Mucosa of rectum (tissue), 2 donors: Measurements from ENCODE around the gene SUMO2.
"Not testable (repeated sequence)": the region's sequence is repeated elsewhere in the genome, so short reads cannot be mapped to it uniquely, and the experiment has no call there.

ENCODE experiments used
- H3K27ac ChIP-seq, 2 donors: one replicate each; pipeline ENCODE4 v1.7.0; 2013; ENCODE audit warnings: inconsistent platforms in 2 of 2, low read depth in 2 of 2, low read length in 2 of 2
- H3K27me3 ChIP-seq, 2 donors: one replicate each; pipeline ENCODE4 v1.7.0; 2013; ENCODE audit warnings: low read length in 2 of 2; ENCODE audit not compliant: control insufficient read depth in 2 of 2, insufficient read depth in 2 of 2
- H3K36me3 ChIP-seq, 2 donors: one replicate each; pipeline ENCODE4 v1.7.0; 2013; ENCODE audit warnings: low read length in 2 of 2; ENCODE audit not compliant: control insufficient read depth in 2 of 2, insufficient read depth in 2 of 2
- H3K4me1 ChIP-seq, 2 donors: one replicate each; pipeline ENCODE4 v1.7.0; 2013; ENCODE audit warnings: low read length in 2 of 2, mild to moderate bottlenecking in 1 of 2; ENCODE audit not compliant: control insufficient read depth in 2 of 2, insufficient read depth in 2 of 2
- H3K4me3 ChIP-seq, 2 donors: one replicate each; pipeline ENCODE4 v1.7.0; 2013; ENCODE audit warnings: low read length in 2 of 2
- H3K9ac ChIP-seq, 2 donors: one replicate each; pipeline ENCODE4 v1.7.0; 2013; ENCODE audit warnings: low read length in 2 of 2, low read depth in 1 of 2, mild to moderate bottlenecking in 1 of 2
- H3K9me3 ChIP-seq, 2 donors: one replicate each; pipeline ENCODE4 v1.7.0; 2013; ENCODE audit warnings: low read length in 2 of 2; ENCODE audit not compliant: control insufficient read depth in 2 of 2
- donor health status: healthy.
- donor health status: Normal muscosa, but diverticular disease.

SUMO2 gene

GRCh38 chr17:75183999-75184884 lies 1.5 kb upstream of the SUMO2 start:
- Histone ChIP-seq H3K36me3 (no peaks in the 10 kb centered on the region), H3K27ac (no peak overlapping the region), H3K9ac (no peak overlapping the region), H3K27me3 (no peaks in the 10 kb centered on the region), H3K9me3 (no peaks in the 10 kb centered on the region), H3K4me3 (no peak overlapping the region), H3K4me1 (peaks cover 6 to 9% of the 10 kb centered on the region in 2 donors)

DNA sequence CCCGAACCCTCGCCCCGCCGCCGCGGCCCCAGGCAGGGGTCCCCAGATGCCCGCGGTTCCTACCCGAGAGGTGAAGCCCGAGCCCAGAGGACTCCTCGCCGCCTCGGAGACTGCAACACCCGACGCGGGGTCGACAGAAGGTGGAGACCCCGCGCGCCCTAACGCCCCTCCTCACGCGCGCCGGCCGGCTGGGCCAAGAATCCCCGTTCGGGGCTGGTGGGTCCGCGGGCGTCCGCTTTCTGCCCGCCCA lies 515 bp downstream of the SUMO2 start:
- H3K4me1 ChIP-seq, result peaks cover 6 to 9% of the 10 kb centered on the region in 2 donors
- H3K9me3 ChIP-seq, result no peaks in the 10 kb centered on the region
- peak overlapping the region; percentile 81 to 95 for H3K9ac ChIP-seq
- no peaks in the 10 kb centered on the region for H3K27me3 ChIP-seq
- H3K27ac ChIP-seq, result peak overlapping the region; percentile 95 to 97
- peak overlapping the region; percentile 86 to 93 for H3K4me3 ChIP-seq
- H3K36me3 ChIP-seq, result peaks cover 0 to 9% of the 10 kb centered on the region in 2 donors

- H3K4me1 ChIP-seq, result peaks cover 6 to 9% of the 10 kb centered on the region in 2 donors
- H3K36me3 ChIP-seq, result peaks cover 0 to 11% of the 10 kb centered on the region in 2 donors
- H3K27me3 ChIP-seq, result no peaks in the 10 kb centered on the region
- H3K27ac ChIP-seq, result peak overlapping the region; percentile 95 to 97
- H3K9me3 ChIP-seq, result no peaks in the 10 kb centered on the region
- peak overlapping the region; percentile 81 to 95 for H3K9ac ChIP-seq
- H3K4me3 ChIP-seq, result peak overlapping the region; percentile 86 to 93
Measured at GRCh38 chr17:75181608-75182318, 996 bp downstream of the SUMO2 start.

GRCh38 chr17:75181110-75181509 lies 1.6 kb downstream of the SUMO2 start:
- peaks cover 0 to 17% of the 10 kb centered on the region in 2 donors for H3K36me3 ChIP-seq

DNA sequence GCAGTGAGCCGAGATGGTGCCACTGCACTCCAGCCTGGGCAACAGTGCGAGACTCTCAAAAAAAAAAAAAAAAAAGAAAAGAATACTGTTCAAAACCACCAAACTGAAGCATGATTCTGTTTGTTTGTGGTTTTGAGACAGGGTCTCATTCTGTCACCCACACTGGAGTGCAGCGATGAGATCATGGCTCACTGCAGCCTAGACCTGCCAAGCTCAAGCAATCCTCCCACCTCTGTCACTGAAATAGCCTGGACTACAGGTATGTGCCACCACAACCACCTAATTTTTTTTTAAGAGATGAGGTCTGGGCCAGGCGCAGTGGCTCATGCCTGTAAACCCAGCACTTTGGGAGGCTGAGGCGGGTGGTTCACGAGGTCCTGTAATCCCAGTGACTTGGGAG lies 4.3 kb downstream of the SUMO2 start:
- Histone ChIP-seq H3K4me3 (no peak overlapping the region), H3K4me1 (peaks cover 6% of the 10 kb centered on the region in 2 donors), H3K36me3 (peaks cover 12 to 29% of the 10 kb centered on the region in 2 donors), H3K9ac (no peak overlapping the region), H3K27me3 (no peaks in the 10 kb centered on the region), H3K9me3 (no peaks in the 10 kb centered on the region), H3K27ac (no peak overlapping the region)

More at GRCh38 chr17:75181110-75181509, 1.6 kb downstream of the SUMO2 start:
- H3K4me3 ChIP-seq, result peak overlapping the region; percentile 86 to 93
- H3K9me3 ChIP-seq, result no peaks in the 10 kb centered on the region
- H3K27ac ChIP-seq, result peak overlapping the region; percentile 95 to 97
- peak overlapping the region; percentile 64 to 95 for H3K9ac ChIP-seq
- no peaks in the 10 kb centered on the region for H3K27me3 ChIP-seq
- H3K4me1 ChIP-seq, result peaks cover 6 to 9% of the 10 kb centered on the region in 2 donors

GRCh38 chr17:75176625-75177024 lies 6.1 kb downstream of the SUMO2 start:
- H3K4me1 ChIP-seq, result peaks cover 6% of the 10 kb centered on the region in 2 donors
- H3K27ac ChIP-seq, result no peak overlapping the region
- no peak overlapping the region for H3K4me3 ChIP-seq
- H3K27me3 ChIP-seq, result no peaks in the 10 kb centered on the region
- peaks cover 20 to 37% of the 10 kb centered on the region in 2 donors for H3K36me3 ChIP-seq
- H3K9me3 ChIP-seq, result no peaks in the 10 kb centered on the region
- H3K9ac ChIP-seq, result no peak overlapping the region

DNA sequence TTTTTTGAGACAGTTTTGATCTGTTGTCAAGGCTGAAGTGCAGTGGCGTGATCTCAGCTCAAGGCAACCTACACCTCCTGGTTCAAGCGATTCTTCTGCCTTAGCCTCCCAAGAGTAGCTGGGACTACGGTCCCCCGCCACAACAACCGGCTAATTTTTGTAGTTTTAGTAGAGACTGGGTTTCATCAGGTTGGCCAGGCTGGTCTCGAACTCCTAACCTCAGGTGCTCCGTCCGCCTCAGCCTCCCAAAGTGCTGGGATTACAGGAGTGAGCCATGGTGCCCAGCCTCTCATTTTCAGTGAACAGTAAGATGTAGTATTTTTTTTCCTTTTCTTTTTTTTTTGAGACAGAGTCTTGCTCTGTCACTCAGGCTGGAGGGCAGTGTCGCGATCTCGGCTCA lies 7.8 kb downstream of the SUMO2 start:
- H3K4me3 ChIP-seq, result no peak overlapping the region
- H3K9ac ChIP-seq, result no peak overlapping the region
- H3K4me1 ChIP-seq, result no peaks in the 10 kb centered on the region

DNA sequence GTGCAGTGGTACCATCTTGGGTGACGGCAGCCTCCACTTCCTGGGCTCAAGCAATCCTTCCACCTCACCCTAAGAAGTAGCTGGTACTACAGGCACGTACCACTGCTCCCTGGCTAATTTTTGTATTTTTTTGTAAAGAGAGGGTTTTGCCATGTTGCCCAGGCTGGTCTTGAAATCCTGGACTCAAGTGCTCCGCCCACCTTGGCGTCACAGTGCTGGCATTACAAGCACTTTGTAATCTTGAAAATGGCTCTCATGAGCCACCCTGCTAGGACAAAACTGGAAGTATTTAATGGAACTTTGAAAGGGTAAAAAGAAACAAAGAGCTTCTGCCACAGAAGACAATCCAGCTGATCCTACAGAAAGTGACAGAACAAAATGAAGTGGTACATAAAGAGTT lies 9.2 kb downstream of the SUMO2 start:
- no peaks in the 10 kb centered on the region for H3K9me3 ChIP-seq
- no peak overlapping the region for H3K4me3 ChIP-seq
- H3K36me3 ChIP-seq, result peaks cover 24 to 39% of the 10 kb centered on the region in 2 donors
- H3K27ac ChIP-seq, result no peak overlapping the region
- no peaks in the 10 kb centered on the region for H3K27me3 ChIP-seq
- no peak overlapping the region for H3K9ac ChIP-seq
- no peaks in the 10 kb centered on the region for H3K4me1 ChIP-seq

More for the DNA sequence above, 7.8 kb downstream of the SUMO2 start:
- H3K9me3 ChIP-seq, result no peaks in the 10 kb centered on the region
- peaks cover 24 to 40% of the 10 kb centered on the region in 2 donors for H3K36me3 ChIP-seq
- H3K27ac ChIP-seq, result no peak overlapping the region
- no peaks in the 10 kb centered on the region for H3K27me3 ChIP-seq

- Histone ChIP-seq H3K9ac (no peak overlapping the region), H3K27ac (no peak overlapping the region), H3K4me3 (no peak overlapping the region), H3K9me3 (no peaks in the 10 kb centered on the region), H3K27me3 (no peaks in the 10 kb centered on the region), H3K4me1 (no peaks in the 10 kb centered on the region), H3K36me3 (peaks cover 25 to 32% of the 10 kb centered on the region in 2 donors)
Measured at GRCh38 chr17:75168998-75169397, 13.8 kb downstream of the SUMO2 start.

DNA sequence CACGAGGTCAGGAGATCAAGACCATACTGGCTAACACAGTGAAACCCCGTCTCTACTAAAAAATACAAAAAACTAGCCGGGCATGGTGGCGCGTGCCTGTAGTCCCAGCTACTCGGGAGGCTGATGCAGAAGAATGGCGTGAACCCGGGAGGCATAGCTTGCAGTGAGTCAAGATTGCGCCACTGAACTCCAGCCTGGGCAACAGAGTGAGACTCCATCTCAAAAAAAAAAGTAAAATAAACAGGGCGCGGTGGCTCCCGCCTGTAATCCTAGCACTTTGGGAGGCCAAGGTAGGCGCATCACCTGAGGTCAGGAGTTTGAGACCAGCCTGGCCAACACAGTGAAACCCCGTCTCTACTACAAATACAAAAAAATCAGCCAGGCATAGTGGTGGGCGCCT lies 18.2 kb downstream of the SUMO2 start:
- H3K4me3 ChIP-seq, H3K4me1 ChIP-seq, H3K27ac ChIP-seq, H3K27me3 ChIP-seq, H3K9ac ChIP-seq, H3K9me3 ChIP-seq: not testable (repeated sequence)
- H3K36me3 ChIP-seq, result peaks cover 8 to 16% of the 10 kb centered on the region in 2 donors
